AG04449 (cell line): ENCODE results near the gene ETNK2.
A peak's percentile ranks its signal among the peaks of the same experiment; 100 is the strongest.

Experiments
- CTCF ChIA-PET: fragments of 350-600 bp; formaldehyde crosslinking; extraction: SDS; loops from one replicate; lab custom pipeline; 2021; ENCODE audit warnings: antibody characterized with exemption; lab: Yijun Ruan, JAX
- POLR2A ChIA-PET: fragments of 400-600, 350-600 bp; formaldehyde crosslinking; extraction: SDS; loops from one replicate; lab custom pipeline; 2020; ENCODE audit warnings: antibody characterized with exemption, inconsistent platforms; lab: Yijun Ruan, JAX
- DNase-seq: peaks from one replicate; pipeline ENCODE4 v3.0.0-alpha.2; 2010; ENCODE audit warnings: low read depth, low spot score
- H3K4me3 ChIP-seq: 2 replicates; pipeline ENCODE4 v1.5.1; 2011; ENCODE audit warnings: low read depth, mild to moderate bottlenecking, control low read depth, low read length
- CTCF ChIP-seq: IDR thresholded peaks from one replicate; pipeline ENCODE4 v1.5.1; 2011; ENCODE audit warnings: mild to moderate bottlenecking, moderate library complexity, low read length, control low read depth, inconsistent platforms; ENCODE audit not compliant: insufficient read depth; ENCODE audit errors: missing control alignments

The ETNK2 gene

DNA sequence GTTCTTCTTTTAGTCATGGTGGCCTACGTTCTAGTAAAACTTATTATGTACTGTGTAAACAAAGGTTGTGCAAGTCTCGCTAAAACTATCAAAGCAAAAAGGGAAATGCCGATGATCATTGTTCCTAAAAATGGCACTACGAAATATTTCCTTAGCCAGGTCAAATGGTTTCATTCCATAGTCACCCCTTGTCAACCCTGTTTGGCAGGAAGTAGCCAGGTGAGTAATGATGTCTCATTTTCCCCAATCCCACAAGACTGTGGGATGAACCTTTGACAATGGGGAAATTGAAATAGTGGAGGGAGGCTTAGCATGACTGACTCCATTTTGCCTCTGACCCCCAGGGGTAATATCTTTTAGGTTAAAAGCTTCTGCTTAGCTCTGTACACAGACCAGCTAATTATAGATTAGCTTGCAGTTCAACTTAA, 19.9 kb upstream of the ETNK2 start:
- H3K4me3 ChIP-seq, result no peak overlapping the region
- ChIA-PET POLR2A (no interaction called here), CTCF (interaction anchor here (1.2 to 24.4 kb wide), 7 partner anchors 10 to 227 kb away, joined by 3 to 548 read pairs (median 9); partner anchors contain the start of genes GOLT1A, KISS1 and PLEKHA6)
- no peak for DNase-seq
- TF ChIP-seq CTCF, result no peak

- CTCF ChIA-PET, result interaction anchor here (1.2 to 24.4 kb wide), 7 partner anchors 9 to 333 kb away, joined by 3 to 548 read pairs (median 10); partner anchors contain the start of genes GOLT1A, KISS1 and PLEKHA6
- TF ChIP-seq CTCF, result no peak
- POLR2A ChIA-PET, result no interaction called here
- no peak overlapping the region for H3K4me3 ChIP-seq
- DNase-seq, result no peak
Measured at GRCh38 chr1:204170494-204171155, 18.8 kb upstream of the ETNK2 start.

GRCh38 chr1:204169858-204170257, 18.0 kb upstream of the ETNK2 start:
- ChIA-PET POLR2A (no interaction called here), CTCF (interaction anchor here (1.2 to 24.4 kb wide), 6 partner anchors 8 to 333 kb away, joined by 3 to 548 read pairs (median 46); partner anchors contain the start of genes GOLT1A, KISS1 and PLEKHA6)

GRCh38 chr1:204167730-204168129, 15.9 kb upstream of the ETNK2 start:
- POLR2A ChIA-PET, result no interaction called here
- DNase-seq, result no peak
- H3K4me3 ChIP-seq, result no peak overlapping the region
- TF ChIP-seq CTCF, result no peak
- CTCF ChIA-PET, result interaction anchor here (0.7 to 24.4 kb wide), 18 partner anchors 10 to 336 kb away, joined by 3 to 548 read pairs (median 4); partner anchors contain the start of genes GOLT1A, KISS1 and PLEKHA6

More at GRCh38 chr1:204169858-204170257, 18.0 kb upstream of the ETNK2 start:
- no peak for DNase-seq
- TF ChIP-seq CTCF, result no peak
- H3K4me3 ChIP-seq, result no peak overlapping the region

DNA sequence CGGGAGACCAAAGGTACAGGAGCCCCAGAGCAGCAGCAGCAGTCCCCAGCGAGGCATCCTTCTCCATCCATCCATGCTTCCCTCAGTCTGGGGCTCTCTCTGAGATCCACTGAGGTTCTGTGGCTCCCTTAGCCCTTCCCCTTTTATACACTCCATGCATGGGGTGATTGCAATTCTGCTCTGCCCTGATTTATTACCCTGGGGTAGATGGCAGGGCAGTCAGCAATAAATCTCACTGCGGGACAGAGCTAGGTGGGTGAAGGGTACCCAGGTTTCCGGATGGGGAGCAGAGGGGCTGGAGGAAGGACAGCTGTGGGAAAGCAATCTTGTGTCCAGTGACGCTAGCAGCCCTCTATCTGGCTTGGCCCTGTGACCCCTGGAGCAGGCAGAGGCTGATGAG, 14.4 kb upstream of the ETNK2 start, which contains the start of gene REN:
REN (minus strand) TSS at position 119 of the 400 bp plus-strand sequence; CDS start at position 75, 44 bp downstream.
- ChIA-PET POLR2A (no interaction called here), CTCF (interaction anchor here (0.9 to 24.4 kb wide), 11 partner anchors 10 to 296 kb away, joined by 3 to 548 read pairs (median 20); partner anchors contain the start of genes GOLT1A, KISS1 and PLEKHA6)
- no peak within 1 kb of the TSS for H3K4me3 ChIP-seq
- DNase-seq, result no peak
- TF ChIP-seq CTCF, result no peak

- TF ChIP-seq CTCF, result peak; percentile 98
- ChIA-PET CTCF (interaction anchor here (0.7 to 24.4 kb wide), 45 partner anchors 10 to 341 kb away, joined by 3 to 548 read pairs (median 8); partner anchors contain the start of genes ETNK2, GOLT1A, KISS1 and PIK3C2B), POLR2A (interaction anchor here (0.6 kb wide), 1 partner anchor 45 kb away, joined by 3 read pairs; no protein-coding TSS in a partner anchor)
- no peak overlapping the region for H3K4me3 ChIP-seq
- peak; percentile 12 for DNase-seq
Measured at GRCh38 chr1:204162494-204163074, 10.7 kb upstream of the ETNK2 start.
